RPMI8226 (cell line): ENCODE data around the gene AK8.

Experiments
- DNase-seq: peaks from one replicate; pipeline ENCODE4 v3.0.0-alpha.2; 2015

Gene AK8

GRCh38 chr9:132824951-132825350, 53.1 kb downstream of the AK8 start:
- no peak for DNase-seq

- no peak for DNase-seq
These were observed 53.9 kb downstream of the AK8 start for GRCh38 chr9:132824151-132824550.

- DNase-seq, result peak; percentile 56
These were observed 54.5 kb downstream of the AK8 start for GRCh38 chr9:132823370-132824145.

GRCh38 chr9:132820169-132820944, 57.7 kb downstream of the AK8 start:
- no peak for DNase-seq

GRCh38 chr9:132818588-132818987, 59.5 kb downstream of the AK8 start:
- DNase-seq, result no peak

- DNase-seq, result no peak
These were observed 63.1 kb downstream of the AK8 start for GRCh38 chr9:132814937-132815336.

GRCh38 chr9:132813115-132813771, 64.8 kb downstream of the AK8 start:
- no peak for DNase-seq

GRCh38 chr9:132811985-132812384, 66.1 kb downstream of the AK8 start:
- DNase-seq, result no peak

- DNase-seq, result no peak
These were observed 67.8 kb downstream of the AK8 start for GRCh38 chr9:132810314-132810713.

- DNase-seq, result no peak
These were observed 68.3 kb downstream of the AK8 start for GRCh38 chr9:132809677-132810271.

GRCh38 chr9:132808645-132809044, 69.4 kb downstream of the AK8 start:
- no peak for DNase-seq

GRCh38 chr9:132806723-132807421, 71.2 kb downstream of the AK8 start:
- DNase-seq, result no peak

- no peak for DNase-seq
These were observed 71.8 kb downstream of the AK8 start for GRCh38 chr9:132806306-132806705.

GRCh38 chr9:132804576-132805295, 73.3 kb downstream of the AK8 start:
- peak; percentile 59 for DNase-seq

GRCh38 chr9:132802121-132802795, 75.8 kb downstream of the AK8 start:
- no peak for DNase-seq

- no peak for DNase-seq
These were observed 76.4 kb downstream of the AK8 start for GRCh38 chr9:132801659-132802058.

GRCh38 chr9:132800038-132800648, 77.9 kb downstream of the AK8 start:
- DNase-seq, result peak; percentile 86

- DNase-seq, result peak; percentile 52
These were observed 79.0 kb downstream of the AK8 start for GRCh38 chr9:132798817-132799790.

- DNase-seq, result peak; percentile 52
These were observed 80.0 kb downstream of the AK8 start for GRCh38 chr9:132797861-132798659.
